HCT116 (cell line): ENCODE measurements around the gene PSME1. TPM values are rescaled to one million over a fixed set of nuclear protein-coding genes. Genes with fewer than 3 reads are reported as not detected.

Experiments used
- ATAC-seq: fragments of 200-7000 bp; cut with Tn5 transposase; 2 replicates; pipeline ENCODE4 v1.9.1; 2020; ENCODE audit warnings: mild to moderate bottlenecking, moderate library complexity
- BruUV-seq: library from RNA; stranded (reverse); fragments of 400-500 nt; replicated peaks from 2 replicates; lab custom pipeline; 2021; lab: Mats Ljungman, UMichigan
- CTCF ChIA-PET: fragments of 300-600 bp; sonication (Branson Sonifier 250); formaldehyde crosslinking; loops from one replicate; lab custom pipeline; 2021; ENCODE audit warnings: antibody characterized with exemption; lab: Charles Lee
- POLR2A ChIA-PET: fragments of 300-600, 350-600 bp; sonication (Branson Sonifier 250); formaldehyde crosslinking; loops from one replicate; lab custom pipeline; 2021; ENCODE audit warnings: antibody characterized with exemption; lab: Charles Lee
- RAD21 ChIA-PET, 2 experiments: fragments of 300-600 bp; sonication (Branson Sonifier 250); formaldehyde crosslinking; loops; one replicate each; lab custom pipeline; 2023; ENCODE audit warnings: low total read pairs in 2 of 2; ENCODE audit not compliant: uncharacterized antibody in 2 of 2, unreplicated experiment in 2 of 2, low non-redundant PET in 1 of 2; lab: Charles Lee
- DNase-seq: peaks from one replicate; pipeline ENCODE4 v3.0.0-alpha.2; 2010; ENCODE audit warnings: low read depth, low spot score
- H2AFZ ChIP-seq: fragments of 200-600 bp; shearing (Covaris generic), sonication (generic); 2 replicates; pipeline ENCODE4 v1.6.1; 2017; ENCODE audit warnings: low read depth, mixed run types, mixed read lengths, antibody characterized with exemption, low read length; ENCODE audit not compliant: poor library complexity, severe bottlenecking
- H3K27ac ChIP-seq: 2 replicates; pipeline ENCODE4 v1.5.1; 2012; ENCODE audit warnings: low read depth, low read length
- H3K27me3 ChIP-seq: fragments of 200-600 bp; sonication (generic); 2 replicates; pipeline ENCODE4 v1.6.1; 2016; ENCODE audit warnings: mixed run types, low read length, mixed read lengths; ENCODE audit not compliant: insufficient read depth
- H3K36me3 ChIP-seq, 2 experiments: fragments of 200-500 bp in 1 of 2; fragments of 200-600 bp in 1 of 2; sonication (Bioruptor generic) in 1 of 2; sonication (generic) in 1 of 2; 2 replicates each; pipeline versions ENCODE4 v1.5.1 to v1.6.1; 2014 to 2016; ENCODE audit warnings: low read length in 2 of 2, inconsistent platforms in 1 of 2, mixed read lengths in 1 of 2, mixed run types in 1 of 2; ENCODE audit not compliant: insufficient read depth in 2 of 2, control insufficient read depth in 1 of 2
- H3K4me1 ChIP-seq, 2 experiments: fragments of 200-600 bp in 1 of 2; sonication (generic) in 1 of 2; 2 replicates each; pipeline versions ENCODE4 v1.5.1 to v1.6.1; 2012 to 2017; ENCODE audit warnings: low read length in 2 of 2, inconsistent platforms in 1 of 2, mild to moderate bottlenecking in 1 of 2, mixed read lengths in 1 of 2, mixed run types in 1 of 2, moderate library complexity in 1 of 2; ENCODE audit not compliant: insufficient read depth in 2 of 2, control insufficient read depth in 1 of 2
- H3K4me2 ChIP-seq: fragments of 200-600 bp; sonication (generic); 2 replicates; pipeline ENCODE4 v1.6.1; 2017; ENCODE audit warnings: mixed run types, low read length, mixed read lengths
- H3K4me3 ChIP-seq, 2 experiments: fragments of 200-600 bp in 1 of 2; sonication (generic) in 1 of 2; replicated peaks in 1 of 2; 2 replicates each; pipeline ENCODE4 v1.5.1; 2011 to 2016; ENCODE audit warnings: low read length in 2 of 2, control low read depth in 1 of 2, low read depth in 1 of 2, mild to moderate bottlenecking in 1 of 2, mixed read lengths in 1 of 2, mixed run types in 1 of 2
- H3K79me2 ChIP-seq: fragments of 200-600 bp; sonication (generic); 2 replicates; pipeline ENCODE4 v1.6.1; 2017; ENCODE audit warnings: mild to moderate bottlenecking, mixed run types, low read length, moderate library complexity, mixed read lengths; ENCODE audit not compliant: insufficient read depth
- H3K9ac ChIP-seq: fragments of 200-600 bp; sonication (generic); 2 replicates; pipeline ENCODE4 v1.6.1; 2016; ENCODE audit warnings: low read length, mixed read lengths
- H3K9me2 ChIP-seq: fragments of 200-600 bp; sonication (generic), shearing (Covaris generic); 2 replicates; pipeline ENCODE4 v1.6.1; 2017; ENCODE audit warnings: mixed run types, mild to moderate bottlenecking, moderate library complexity; ENCODE audit not compliant: insufficient read depth
- H3K9me3 ChIP-seq, 2 experiments: fragments of 200-500 bp in 1 of 2; fragments of 200-600 bp in 1 of 2; sonication (Bioruptor generic) in 1 of 2; sonication (generic) in 1 of 2; 2 replicates each; pipeline ENCODE4 v1.6.1; 2014 to 2017; ENCODE audit warnings: low read length in 2 of 2, mixed read lengths in 2 of 2, inconsistent platforms in 1 of 2, low read depth in 1 of 2, mild to moderate bottlenecking in 1 of 2, mixed run types in 1 of 2, moderate library complexity in 1 of 2; ENCODE audit not compliant: control insufficient read depth in 1 of 2, insufficient read depth in 1 of 2
- H4K20me1 ChIP-seq: fragments of 200-600 bp; sonication (generic), shearing (Covaris generic); 2 replicates; pipeline ENCODE4 v1.6.1; 2017; ENCODE audit warnings: mixed run types, mild to moderate bottlenecking, moderate library complexity; ENCODE audit not compliant: insufficient read depth
- ATF3 ChIP-seq: IDR thresholded peaks from 2 replicates; pipeline ENCODE4 v1.6.1; 2012
- CBX3 ChIP-seq: IDR thresholded peaks from 2 replicates; pipeline ENCODE4 v1.6.1; 2012; ENCODE audit warnings: low read depth
- CEBPB ChIP-seq: IDR thresholded peaks from 2 replicates; pipeline ENCODE4 v1.6.1; 2012; ENCODE audit warnings: low read depth
- EZH2 ChIP-seq: fragments of 200-600 bp; sonication (generic); IDR thresholded peaks from 2 replicates; pipeline ENCODE4 v1.6.1; 2017; ENCODE audit warnings: antibody characterized with exemption, mixed run types
- JUND ChIP-seq: IDR thresholded peaks from 2 replicates; pipeline ENCODE4 v1.6.1; 2012
- MAX ChIP-seq: IDR thresholded peaks from 2 replicates; pipeline ENCODE4 v1.6.1; 2012
- REST ChIP-seq: IDR thresholded peaks from 2 replicates; pipeline ENCODE4 v1.6.1; 2012; ENCODE audit warnings: low read depth
- SIN3A ChIP-seq: IDR thresholded peaks from 2 replicates; pipeline ENCODE4 v1.6.1; 2012; ENCODE audit warnings: low read depth
- ZFX ChIP-seq: fragments of 450-650 bp; IDR thresholded peaks from 2 replicates; pipeline ENCODE4 v1.6.1; 2017
- ZNF274 ChIP-seq: fragments of 200-500 bp; sonication (Bioruptor generic); IDR thresholded peaks from 2 replicates; pipeline ENCODE4 v1.6.1; 2014; ENCODE audit warnings: mild to moderate bottlenecking, low read depth, low read length, inconsistent platforms
- intact Hi-C: fragments of 100-400 bp; cut with micrococcal nuclease; formaldehyde crosslinking; loops from 2 replicates; pipeline ENCODE4 v1.10.0; 2022
- total RNA-seq: library from RNA; stranded (reverse); gene quantifications from one replicate; pipeline ENCODE4 v1.2.1, GENCODE V29; 2021; ENCODE audit not compliant: unreplicated experiment

The PSME1 gene
- total RNA-seq, 1 experiment from 2014 or later, result 174 TPM

- no peak for TF ChIP-seq REST
- TF ChIP-seq, all 23 proteins: peak for 0
Measured at GRCh38 chr14:24157331-24157730, 21.3 kb downstream of the PSME1 start (continued).

GRCh38 chr14:24159777-24160498 lies 23.9 kb downstream of the PSME1 start:
- POLR2A ChIA-PET, result interaction anchor here (1.0 to 3.1 kb wide), 5 partner anchors 13 to 82 kb away, joined by 3 to 18 read pairs (median 9); partner anchors contain the start of genes DCAF11, NRL, PCK2 and PSME2
- intact Hi-C loops, result loop anchor here (2.0 kb wide), 1 partner anchor 45 kb away; the partner anchor contains the start of genes DCAF11 and NRL

More at GRCh38 chr14:24159777-24160498, 23.9 kb downstream of the PSME1 start:
- H3K9ac ChIP-seq, result no peak overlapping the region
- DNase-seq, result no peak
- peaks cover 15 to 21% of the 10 kb centered on the region in 2 experiments for H3K4me1 ChIP-seq
- H3K4me3 ChIP-seq, result no peak overlapping the region
- no peak overlapping the region for H3K4me2 ChIP-seq
- RAD21 ChIA-PET, result interaction anchor here in 1 of 2 experiments (1.1 kb wide), 1 partner anchor 102 kb away, joined by 3 read pairs; no protein-coding TSS in a partner anchor
- TF ChIP-seq SIN3A (no peak), CBX3 (no peak), ZNF274 (no peak), CEBPB (no peak), EZH2 (no peak), ATF3 (no peak), ZFX (no peak), JUND (no peak), MAX (no peak)
- TF ChIP-seq, all 23 proteins: peak for 0
- no peaks in the 10 kb centered on the region for H3K27me3 ChIP-seq
- no peaks in the 10 kb centered on the region for H3K9me3 ChIP-seq
- no peak for ATAC-seq
- no peaks in the 10 kb centered on the region for H3K79me2 ChIP-seq
- H2AFZ ChIP-seq, result no peak overlapping the region
- H4K20me1 ChIP-seq, result no peaks in the 10 kb centered on the region
- H3K27ac ChIP-seq, result peak overlapping the region; percentile 84
- CTCF ChIA-PET, result interaction anchor here (1.0 to 3.2 kb wide), 6 partner anchors 13 to 51 kb away, joined by 3 to 19 read pairs (median 7); partner anchors contain the start of genes EMC9, PSME1, PSME2 and RNF31
- H3K36me3 ChIP-seq, result peaks cover 27 to 44% of the 10 kb centered on the region in 2 experiments; a peak in 3 of 4 replicates
- H3K9me2 ChIP-seq, result no peaks in the 10 kb centered on the region
- BruUV-seq, result no TSS peak
